GM12872 (cell line): ENCODE measurements around the gene TMC2.

Source experiments
- CTCF ChIP-seq: IDR thresholded peaks from 3 replicates; pipeline ENCODE4 v1.5.1; 2011; ENCODE audit warnings: low read depth, mild to moderate bottlenecking, low read length, moderate library complexity; ENCODE audit not compliant: insufficient read depth

TMC2 gene

GRCh38 chr20:2657674-2658073, 121.3 kb downstream of the TMC2 start:
- TF ChIP-seq CTCF = no peak

- TF ChIP-seq CTCF = no peak
Measured at GRCh38 chr20:2658414-2659354, 122.3 kb downstream of the TMC2 start.

- TF ChIP-seq CTCF = no peak
Measured at GRCh38 chr20:2659547-2659946, 123.2 kb downstream of the TMC2 start.

GRCh38 chr20:2663364-2663886, 127.1 kb downstream of the TMC2 start:
- TF ChIP-seq CTCF = no peak

GRCh38 chr20:2663887-2664719, 127.7 kb downstream of the TMC2 start, which contains the start of gene IDH3B:
Gene IDH3B (minus strand): TSS chr20:2664216. CDS start chr20:2664188, 28 bp downstream.
- no peak for TF ChIP-seq CTCF

GRCh38 chr20:2671977-2672376, 135.6 kb downstream of the TMC2 start:
- peak; percentile 23; the same call in 1 of the 3 replicates for TF ChIP-seq CTCF

GRCh38 chr20:2672446-2672845, 136.1 kb downstream of the TMC2 start:
- TF ChIP-seq CTCF = no peak
